BJ (cell line): ENCODE results near the gene HLA-DMA. TPM values are rescaled to one million over a fixed set of nuclear protein-coding genes. Genes with fewer than 3 reads are reported as not detected.

Experiments
- CTCF ChIA-PET: fragments of 350-600 bp; formaldehyde crosslinking; extraction: SDS; loops from one replicate; lab custom pipeline; 2021; ENCODE audit warnings: antibody characterized with exemption, inconsistent platforms; lab: Yijun Ruan, JAX
- POLR2A ChIA-PET: fragments of 300-600 bp; sonication (Branson Sonifier 250); formaldehyde crosslinking; extraction: SDS; loops from one replicate; lab custom pipeline; 2021; ENCODE audit warnings: antibody characterized with exemption; lab: Charles Lee
- DNase-seq: peaks from one replicate; pipeline ENCODE4 v3.0.0-alpha.2; 2011; ENCODE audit warnings: low read depth
- H3K27me3 ChIP-seq: 2 replicates; pipeline ENCODE4 v1.6.0; 2011; ENCODE audit warnings: low read length; ENCODE audit not compliant: control insufficient read depth, insufficient read depth
- H3K36me3 ChIP-seq: 2 replicates; pipeline ENCODE4 v1.5.1; 2011; ENCODE audit warnings: low read length; ENCODE audit not compliant: control insufficient read depth, insufficient read depth
- H3K4me3 ChIP-seq: 2 replicates; pipeline ENCODE4 v1.5.1; 2011; ENCODE audit warnings: low read depth, mild to moderate bottlenecking, control low read depth, low read length
- CTCF ChIP-seq: IDR thresholded peaks from 2 replicates; pipeline ENCODE4 v1.5.1; 2011; ENCODE audit warnings: low read depth, mild to moderate bottlenecking, control low read depth, inconsistent platforms, low read length, moderate library complexity; ENCODE audit not compliant: insufficient read depth
- polyA plus RNA-seq: library from polyadenylated mRNA; depleted of rRNA; stranded (reverse); fragments of >200 nt; gene quantifications from 2 replicates; pipeline ENCODE4 v1.2.3, GENCODE V29; 2011

Gene HLA-DMA
- polyA plus RNA-seq, 1 experiment, result 3.5 TPM

- no peak for DNase-seq
- ChIA-PET POLR2A (no interaction called here), CTCF (interaction anchor here (0.9 to 9.6 kb wide), 5 partner anchors 9 to 52 kb away, joined by 3 to 246 read pairs (median 4); no protein-coding TSS in a partner anchor)
- no peak for TF ChIP-seq CTCF
- H3K27me3 ChIP-seq, result peaks cover 32% of the 10 kb centered on the region
- H3K36me3 ChIP-seq, result no peaks in the 10 kb centered on the region
- H3K4me3 ChIP-seq, result no peak overlapping the region
These were observed 14.4 kb downstream of the HLA-DMA start for GRCh38 chr6:32938494-32938893.

GRCh38 chr6:32937230-32937633 lies 15.7 kb downstream of the HLA-DMA start:
- no peak for TF ChIP-seq CTCF
- DNase-seq, result no peak
- POLR2A ChIA-PET, result interaction anchor here (0.6 kb wide), 1 partner anchor 35 kb away, joined by 3 read pairs; no protein-coding TSS in a partner anchor
- Histone ChIP-seq H3K27me3 (peaks cover 32% of the 10 kb centered on the region), H3K36me3 (no peaks in the 10 kb centered on the region), H3K4me3 (no peak overlapping the region)
- CTCF ChIA-PET, result interaction anchor here (9.6 kb wide), 1 partner anchor 48 kb away, joined by 246 read pairs; no protein-coding TSS in a partner anchor

- POLR2A ChIA-PET, result no interaction called here
- no peak for DNase-seq
- TF ChIP-seq CTCF, result no peak
- H3K4me3 ChIP-seq, result no peak overlapping the region
- CTCF ChIA-PET, result interaction anchor here (0.8 to 9.6 kb wide), 6 partner anchors 11 to 236 kb away, joined by 3 to 246 read pairs (median 6); partner anchors contain the start of gene HLA-DMA
- H3K36me3 ChIP-seq, result no peaks in the 10 kb centered on the region
- H3K27me3 ChIP-seq, result peaks cover 32% of the 10 kb centered on the region
These were observed 16.4 kb downstream of the HLA-DMA start for GRCh38 chr6:32936239-32937152.

- Histone ChIP-seq H3K27me3 (peaks cover 32% of the 10 kb centered on the region), H3K36me3 (no peaks in the 10 kb centered on the region), H3K4me3 (no peak overlapping the region)
- CTCF ChIA-PET, result interaction anchor here (0.8 to 9.6 kb wide), 6 partner anchors 11 to 237 kb away, joined by 3 to 246 read pairs (median 6); partner anchors contain the start of gene HLA-DMA
- DNase-seq, result no peak
- POLR2A ChIA-PET, result no interaction called here
- no peak for TF ChIP-seq CTCF
These were observed 17.2 kb downstream of the HLA-DMA start for GRCh38 chr6:32935551-32936238.
